Mucosa of gallbladder (tissue), 1 donor: ENCODE data around the gene NKAIN2. TPM values are rescaled to one million over a fixed set of nuclear protein-coding genes. Genes with fewer than 3 reads are reported as not detected.

Experiments used
- DNase-seq: peaks from one replicate; pipeline ENCODE4 v3.0.0-alpha.2; 2020; ENCODE audit warnings: low spot score
- total RNA-seq: library from RNA; stranded (reverse); gene quantifications from one replicate; pipeline ENCODE4 v1.2.1, GENCODE V29; 2021
- donor health status: DM: no; HTN: no; CAD: no.

The NKAIN2 gene
- total RNA-seq, 1 donor from 2014 or later, result 0.29 TPM

- no peak for DNase-seq
Measured at GRCh38 chr6:124753562-124754105, 950.0 kb downstream of the NKAIN2 start.

- no peak for DNase-seq
Measured at GRCh38 chr6:124755321-124755720, 951.7 kb downstream of the NKAIN2 start.

- no peak for DNase-seq
Measured at GRCh38 chr6:124757560-124757959, 953.9 kb downstream of the NKAIN2 start.

GRCh38 chr6:124758663-124759062 lies 955.0 kb downstream of the NKAIN2 start:
- no peak for DNase-seq

GRCh38 chr6:124765280-124765679 lies 961.6 kb downstream of the NKAIN2 start:
- DNase-seq, result no peak

GRCh38 chr6:124768224-124768623 lies 964.6 kb downstream of the NKAIN2 start:
- DNase-seq, result no peak

GRCh38 chr6:124769811-124770544 lies 966.3 kb downstream of the NKAIN2 start:
- DNase-seq, result no peak

- DNase-seq, result no peak
Measured at GRCh38 chr6:124770784-124771183, 967.1 kb downstream of the NKAIN2 start.

- DNase-seq, result no peak
Measured at GRCh38 chr6:124772733-124773319, 969.2 kb downstream of the NKAIN2 start.

- no peak for DNase-seq
Measured at GRCh38 chr6:124775121-124775520, 971.5 kb downstream of the NKAIN2 start.

GRCh38 chr6:124777863-124778262 lies 974.2 kb downstream of the NKAIN2 start:
- no peak for DNase-seq

- DNase-seq, result no peak
Measured at GRCh38 chr6:124780623-124781022, 977.0 kb downstream of the NKAIN2 start.

GRCh38 chr6:124783344-124783743 lies 979.7 kb downstream of the NKAIN2 start:
- no peak for DNase-seq

GRCh38 chr6:124791156-124791555 lies 987.5 kb downstream of the NKAIN2 start:
- DNase-seq, result no peak

GRCh38 chr6:124792386-124792785 lies 988.7 kb downstream of the NKAIN2 start:
- DNase-seq, result no peak

GRCh38 chr6:124793398-124793797 lies 989.7 kb downstream of the NKAIN2 start:
- DNase-seq, result no peak

GRCh38 chr6:124795643-124796463 lies 992.2 kb downstream of the NKAIN2 start:
- DNase-seq, result no peak

GRCh38 chr6:124796464-124796970 lies 992.9 kb downstream of the NKAIN2 start:
- no peak for DNase-seq

GRCh38 chr6:124797224-124797623 lies 993.6 kb downstream of the NKAIN2 start:
- DNase-seq, result no peak

GRCh38 chr6:124798942-124799496 lies 995.4 kb downstream of the NKAIN2 start:
- no peak for DNase-seq

GRCh38 chr6:124799638-124800037 lies 996.0 kb downstream of the NKAIN2 start:
- no peak for DNase-seq

- DNase-seq, result no peak
Measured at GRCh38 chr6:124800222-124800621, 996.6 kb downstream of the NKAIN2 start.
